Head of caudate nucleus (tissue), 42 donors: Measurements from ENCODE around the gene MIA.
A peak's percentile ranks its signal among the peaks of the same experiment; 100 is the strongest.
"Not testable (repeated sequence)": the region's sequence is repeated elsewhere in the genome, so short reads cannot be mapped to it uniquely, and the experiment has no call there.

ENCODE experiments used
- DNase-seq, 42 donors: peaks; one replicate each; pipeline versions ENCODE4 v3.0.0 to v3.0.0-alpha.2; 2020 to 2021; ENCODE audit warnings: mixed read lengths in 7 of 42
- intact Hi-C: fragments of 100-400 bp; cut with DNase I; formaldehyde crosslinking; loops from one replicate; pipeline ENCODE4 v1.15.0; 2022

MIA gene

DNA sequence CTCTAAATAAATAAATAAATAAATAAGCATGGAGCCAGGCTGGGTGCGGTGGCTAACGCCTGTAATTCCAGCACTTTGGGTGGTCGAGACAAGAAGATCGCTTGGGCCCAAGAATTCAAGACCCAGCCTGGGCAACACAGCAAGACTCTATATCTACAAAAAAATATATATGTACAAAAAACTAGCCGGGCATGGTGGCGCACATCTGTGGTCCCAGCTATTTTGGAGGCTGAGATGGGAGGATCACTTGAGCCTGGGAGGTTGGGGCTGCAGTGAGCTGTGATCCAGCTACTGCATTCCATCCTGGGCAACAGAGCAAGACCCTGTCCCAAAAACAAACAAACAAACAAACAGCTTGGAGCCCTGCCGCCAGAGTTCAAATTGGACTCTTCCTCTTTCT lies 27.8 kb upstream of the MIA start:
- no peak for DNase-seq
- intact Hi-C loops = no loop called here

DNA sequence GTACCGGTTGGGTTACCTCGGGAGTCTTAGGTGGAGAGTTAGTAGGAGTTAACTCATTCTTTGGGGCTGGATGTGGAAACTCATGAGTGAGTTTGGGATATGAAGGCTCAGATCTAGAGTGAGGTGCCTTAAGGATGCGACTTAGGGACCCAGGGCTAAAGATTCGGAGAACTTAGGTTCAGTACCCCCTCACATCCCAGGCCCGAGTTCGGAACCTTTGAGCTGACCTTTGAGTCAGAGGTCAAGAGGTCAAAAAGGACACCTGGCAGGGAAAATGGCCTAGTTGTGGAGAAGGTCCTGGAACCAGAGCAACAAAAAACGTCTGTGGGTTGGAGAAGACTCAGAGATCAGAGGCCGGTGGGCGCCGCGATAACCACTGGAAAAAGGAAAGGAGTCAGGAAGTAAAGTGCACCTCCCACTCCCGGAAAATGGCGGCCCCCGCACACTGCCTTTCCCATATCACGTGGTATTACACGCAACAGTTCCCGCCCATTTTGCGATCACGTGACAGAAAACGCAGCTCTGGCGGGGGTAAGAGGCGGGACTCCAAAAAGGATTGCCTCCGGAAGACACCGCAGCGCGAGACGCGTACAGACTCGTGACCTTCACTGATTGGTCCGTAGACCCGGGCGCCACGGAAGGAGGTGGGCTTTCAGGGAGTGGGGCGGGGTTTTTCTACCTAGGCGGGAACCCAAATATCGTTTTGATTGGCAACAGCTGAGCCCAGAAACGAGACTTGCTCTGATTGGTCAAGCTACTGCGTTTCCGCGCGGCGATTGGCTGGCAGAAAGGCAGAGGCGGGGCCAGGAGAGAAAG lies 25.1 kb upstream of the MIA start, which contains the start of gene ACTMAP:
Gene ACTMAP, minus strand, starts transcription at position 420 of the 816 bp plus-strand sequence. CDS start 674 bp downstream, outside the sequence.
- peak; percentile 99 to 100 (median 100) for DNase-seq
- intact Hi-C loops = loop anchor here (2.0 kb wide), 1 partner anchor 35 kb away; no protein-coding TSS in a partner anchor

- intact Hi-C loops = loop anchor here (2.0 kb wide), 1 partner anchor 36 kb away; no protein-coding TSS in a partner anchor
Measured at GRCh38 chr19:40750874-40751537, 24.3 kb upstream of the MIA start, which contains the start of gene SNRPA. SNRPA (plus strand) TSS chr19:40751203; CDS start chr19:40751409, 206 bp downstream.

DNA sequence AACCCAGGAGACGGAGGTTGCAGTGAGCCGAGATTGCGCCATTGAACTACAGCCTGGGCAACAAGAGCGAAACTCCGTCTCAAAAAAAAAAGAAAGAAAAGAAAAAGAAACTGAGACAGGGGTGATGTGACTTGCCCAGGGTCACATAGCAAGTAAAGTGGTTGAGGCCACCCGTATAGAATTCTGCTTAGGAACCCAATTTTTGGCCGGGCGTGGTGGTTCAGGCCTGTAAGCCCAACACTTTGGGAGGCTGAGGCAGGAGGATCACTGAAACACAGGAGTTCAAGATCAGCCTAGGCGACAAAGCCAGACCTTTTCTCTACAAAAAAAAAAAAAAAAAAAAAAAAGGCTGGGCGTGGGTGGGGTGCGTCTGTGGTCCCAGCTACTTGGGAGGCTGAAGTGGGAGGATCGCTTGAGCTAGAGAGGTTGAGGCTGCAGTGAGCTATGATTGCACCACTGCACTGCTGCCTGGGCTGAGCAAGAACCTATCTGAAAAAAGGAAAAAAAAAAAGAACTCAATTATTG lies 23.0 kb upstream of the MIA start:
- no peak for DNase-seq
- intact Hi-C loops = no loop called here

More at GRCh38 chr19:40750874-40751537, 24.3 kb upstream of the MIA start, which contains the start of gene SNRPA:
- DNase-seq = peak; percentile 94 to 99 (median 98)

DNA sequence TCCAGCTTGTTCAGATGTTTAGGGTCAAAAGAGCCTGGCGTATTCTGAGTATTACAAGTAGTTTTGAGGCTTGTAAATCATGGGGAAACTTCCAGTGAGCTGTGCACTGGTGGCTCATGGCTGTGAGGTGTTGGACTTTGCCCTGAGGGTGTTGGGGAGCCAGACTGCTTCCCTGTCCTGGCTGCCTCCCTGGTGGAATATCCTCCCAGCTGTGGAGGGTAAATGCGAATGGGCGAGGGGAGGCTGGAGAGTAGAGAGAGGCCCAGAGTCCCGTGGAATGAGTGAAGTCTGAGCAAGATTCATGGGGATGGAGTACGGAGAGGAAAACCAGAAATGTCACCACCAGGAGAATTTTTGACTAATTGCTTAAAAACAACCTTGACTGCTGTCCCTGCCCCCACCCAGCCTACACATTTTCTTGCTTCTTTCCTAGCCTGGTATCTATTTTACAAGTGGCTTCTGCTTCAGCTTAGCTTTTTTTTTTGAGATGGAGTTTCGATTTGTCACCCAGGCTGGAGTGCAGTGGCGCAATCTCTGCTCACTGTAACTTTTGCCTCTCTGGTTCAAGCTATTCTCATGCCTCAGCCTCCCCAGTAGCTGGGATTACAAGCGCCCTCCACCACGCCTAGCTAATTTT lies 20.6 kb upstream of the MIA start:
- peak in 39 of 42 donors; percentile 22 to 81 (median 55) for DNase-seq
- intact Hi-C loops = no loop called here

GRCh38 chr19:40755248-40755624 lies 20.1 kb upstream of the MIA start:
- DNase-seq = no peak
- intact Hi-C loops = no loop called here

DNA sequence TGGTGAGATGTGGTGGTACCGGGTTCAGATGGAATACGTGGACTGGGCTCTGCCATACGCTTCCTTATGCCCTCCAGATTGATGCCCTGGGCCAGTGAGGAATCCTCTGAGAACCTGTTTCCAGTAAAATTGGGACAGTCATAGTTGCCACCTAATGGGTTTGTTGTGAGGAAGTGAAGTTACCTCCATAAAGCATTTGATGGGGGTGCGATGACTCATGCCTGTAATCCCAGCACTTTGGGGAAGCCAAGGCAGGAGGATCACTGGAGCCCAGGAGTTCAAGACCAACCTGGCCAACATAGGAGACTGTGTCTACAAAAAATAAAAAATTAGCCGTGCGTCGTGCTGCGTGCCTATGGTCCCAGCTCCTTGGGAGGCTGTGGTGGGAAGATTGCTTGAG lies 19.5 kb upstream of the MIA start:
- intact Hi-C loops = no loop called here
- no peak for DNase-seq

DNA sequence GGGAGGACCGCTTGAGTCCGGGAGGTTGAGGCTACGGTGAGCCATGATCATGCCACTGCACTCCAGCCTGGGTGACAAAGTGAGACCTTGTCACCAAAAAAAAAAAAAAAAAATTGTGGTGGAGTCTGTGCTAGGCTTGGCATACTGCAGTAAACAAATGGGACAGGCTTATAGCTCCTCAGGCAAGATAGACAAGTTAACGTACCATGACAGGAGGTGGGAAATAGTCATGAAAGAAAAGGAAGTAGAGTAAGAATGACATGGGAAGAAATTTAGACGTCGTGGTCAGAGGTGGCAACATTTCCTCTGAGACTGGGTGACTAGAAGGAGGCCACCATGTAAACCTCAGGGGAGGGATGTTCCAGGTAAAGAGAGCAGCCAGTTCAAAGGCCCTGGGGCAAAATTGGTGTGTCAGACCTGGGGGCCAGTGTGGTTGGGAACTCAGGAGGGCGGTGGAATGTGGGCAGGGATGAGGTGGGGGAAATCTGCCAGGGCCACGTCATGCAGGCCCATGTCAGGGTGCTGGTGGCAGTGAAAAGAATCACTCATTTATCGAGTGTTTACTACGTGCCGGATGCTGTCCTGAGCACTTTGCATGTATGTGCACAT lies 18.7 kb upstream of the MIA start:
- intact Hi-C loops = no loop called here
- no peak for DNase-seq

DNA sequence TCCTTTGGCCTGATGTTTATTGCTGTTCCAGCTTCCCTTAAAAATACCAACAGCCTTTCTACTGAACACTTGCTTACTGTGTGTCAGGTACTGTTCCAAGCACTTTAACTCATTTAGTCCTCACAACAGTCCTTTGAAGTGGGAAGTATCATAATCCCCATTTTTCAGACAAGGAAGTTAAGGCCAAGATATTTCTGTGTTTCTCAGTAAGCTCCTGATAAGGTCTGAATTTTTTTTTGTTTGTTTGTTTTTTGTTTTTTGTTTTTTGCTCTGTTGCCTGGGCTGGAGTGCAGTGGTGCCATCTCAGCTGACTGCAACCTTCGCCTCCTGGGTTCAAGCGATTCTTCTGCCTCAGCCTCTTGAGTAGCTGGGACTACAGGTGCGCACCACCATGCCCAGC lies 16.8 kb upstream of the MIA start:
- no peak for DNase-seq

GRCh38 chr19:40759352-40759751 lies 16.0 kb upstream of the MIA start:
- intact Hi-C loops = no loop called here
- DNase-seq = no peak

More for the DNA sequence above, 16.8 kb upstream of the MIA start:
- intact Hi-C loops = no loop called here

DNA sequence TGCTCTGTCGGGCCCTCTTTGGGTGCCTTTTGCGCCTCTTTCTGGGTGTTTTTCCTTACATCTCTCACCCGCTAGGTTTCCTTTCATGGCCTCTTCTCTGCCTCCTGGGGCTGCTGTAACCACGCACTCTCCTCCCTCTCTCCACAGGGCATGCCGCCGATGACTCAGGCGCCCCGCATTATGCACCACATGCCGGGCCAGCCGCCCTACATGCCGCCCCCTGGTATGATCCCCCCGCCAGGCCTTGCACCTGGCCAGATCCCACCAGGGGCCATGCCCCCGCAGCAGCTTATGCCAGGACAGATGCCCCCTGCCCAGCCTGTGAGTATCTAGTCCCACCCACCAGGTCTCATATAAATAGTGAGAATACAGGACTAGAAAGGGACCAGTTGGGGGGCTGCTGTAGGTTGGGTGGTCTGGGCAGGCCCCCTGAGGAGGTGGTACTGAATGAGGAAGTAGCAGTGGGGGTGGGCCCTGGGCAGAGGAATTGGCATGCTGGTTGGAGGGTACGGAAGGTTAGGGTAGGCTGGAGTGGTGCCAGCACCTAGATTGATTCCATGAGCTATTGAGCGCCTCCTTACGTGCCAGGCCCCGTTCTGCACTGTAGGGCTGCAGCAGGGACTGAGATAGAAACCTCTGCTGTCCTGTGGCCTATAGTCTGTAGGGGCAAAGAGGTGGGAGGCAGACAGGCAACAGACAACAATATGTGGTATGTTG lies 12.4 kb upstream of the MIA start:
- peak in 31 of 42 donors; percentile 24 to 75 (median 53) for DNase-seq

GRCh38 chr19:40763526-40763925 lies 11.8 kb upstream of the MIA start:
- intact Hi-C loops = no loop called here
- peak in 1 of 42 donors; percentile 9 for DNase-seq

More for the DNA sequence above, 12.4 kb upstream of the MIA start:
- intact Hi-C loops = no loop called here

GRCh38 chr19:40763963-40764362 lies 11.4 kb upstream of the MIA start:
- intact Hi-C loops = no loop called here
- DNase-seq = no peak

GRCh38 chr19:40766385-40766784 lies 8.9 kb upstream of the MIA start:
- DNase-seq, intact Hi-C loops: not testable (repeated sequence)

- intact Hi-C loops = no loop called here
- DNase-seq = no peak
Measured at GRCh38 chr19:40768869-40769268, 6.5 kb upstream of the MIA start.

DNA sequence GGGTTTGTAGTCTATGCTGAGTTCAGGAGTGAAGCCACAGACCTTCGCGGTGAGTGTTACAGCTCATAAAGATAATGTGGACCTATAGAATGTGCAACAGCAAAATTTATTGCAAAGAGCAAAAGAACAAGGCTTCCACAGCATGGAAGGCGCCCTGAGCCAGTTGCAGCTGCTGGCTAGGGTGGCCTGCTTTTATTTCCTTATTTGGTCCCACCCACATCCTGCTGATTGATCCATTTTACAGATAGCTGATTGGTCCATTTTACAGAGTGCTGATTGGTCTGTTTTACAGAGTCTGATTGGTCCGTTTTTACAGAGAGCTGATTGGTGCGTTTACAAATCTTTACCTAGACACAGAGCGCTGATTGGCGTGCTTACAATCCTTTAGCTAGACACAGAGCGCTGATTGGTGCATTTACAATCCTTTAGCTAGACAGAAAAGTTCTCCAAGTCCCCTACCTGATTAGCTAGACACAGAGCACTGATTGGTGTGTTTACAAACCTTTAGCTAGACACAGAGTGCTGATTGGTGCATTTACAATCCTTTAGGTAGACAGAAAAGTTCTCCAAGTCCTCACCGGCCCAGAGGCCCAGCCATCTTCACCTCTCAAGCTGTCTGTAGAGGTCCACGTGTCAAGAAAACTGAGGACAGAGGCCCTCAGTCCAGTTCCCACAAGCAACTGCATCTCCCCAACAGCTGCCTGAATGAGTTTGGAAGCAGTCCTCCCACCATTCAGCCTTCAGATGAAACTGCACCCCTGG lies 4.0 kb upstream of the MIA start:
- DNase-seq, intact Hi-C loops: not testable (repeated sequence)

GRCh38 chr19:40775632-40776022 lies 306 bp downstream of the MIA start:
- intact Hi-C loops = no loop called here
- DNase-seq = no peak

DNA sequence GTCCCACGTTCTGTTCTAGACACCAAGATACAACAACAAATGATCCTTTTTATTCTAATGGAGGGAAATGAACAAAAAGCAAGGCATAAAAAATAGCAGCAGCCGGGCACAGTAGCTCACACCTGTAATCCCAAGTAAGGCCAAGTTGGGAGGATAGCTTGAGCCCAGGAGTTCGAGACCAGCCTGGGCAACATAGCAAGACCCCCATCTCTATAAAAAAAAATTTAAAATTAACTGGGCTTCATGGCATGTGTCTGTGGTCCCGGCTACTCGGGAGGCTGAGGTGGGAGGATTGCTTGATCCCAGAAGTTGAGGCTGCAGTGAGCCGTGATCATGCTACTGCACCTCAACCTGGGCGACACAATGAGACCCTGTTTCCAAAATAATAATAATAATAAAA lies 1.0 kb downstream of the MIA start:
- intact Hi-C loops = no loop called here
- DNase-seq = no peak
